Vagina (tissue), 2 donors: ENCODE results near the gene CCDC9B.

Experiments used
- POLR2A ChIP-seq, 2 donors: fragments of 450-650 bp; IDR thresholded peaks; one replicate each; pipeline ENCODE4 v1.6.1; 2017; ENCODE audit warnings: antibody characterized with exemption in 2 of 2, mild to moderate bottlenecking in 2 of 2, moderate library complexity in 2 of 2
- TF ChIP-seq, protein P1 (sequence below), 3 experiments: fragments of 450-650 bp in 2 of 3; fragments of 200-600 bp in 1 of 3; sonication (generic) in 1 of 3; IDR thresholded peaks; one replicate each; pipeline ENCODE4 v1.5.1; 2017 to 2019; ENCODE audit warnings: antibody characterized with exemption in 3 of 3, mild to moderate bottlenecking in 2 of 3, moderate library complexity in 2 of 3

DNA sequence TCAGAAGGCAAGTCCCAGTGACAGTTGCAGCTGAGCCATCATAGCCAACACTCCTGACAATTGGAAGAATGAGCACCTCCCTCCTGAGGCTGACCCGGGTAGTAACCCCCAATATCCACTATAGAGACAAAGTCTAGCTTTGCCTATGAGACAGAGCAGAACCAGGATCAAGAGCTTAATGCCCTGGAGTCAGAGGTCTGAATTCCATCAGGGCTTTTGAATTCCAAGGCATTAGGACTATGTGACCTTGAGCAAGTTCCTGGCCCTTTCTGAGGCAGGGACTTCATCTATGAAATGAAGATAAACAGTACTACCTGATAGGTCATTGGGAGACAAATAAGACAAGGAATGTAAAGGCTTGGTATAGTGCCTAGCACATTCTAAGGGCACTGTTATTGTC, 20.3 kb downstream of the CCDC9B start:
- TF ChIP-seq, protein P1, sequence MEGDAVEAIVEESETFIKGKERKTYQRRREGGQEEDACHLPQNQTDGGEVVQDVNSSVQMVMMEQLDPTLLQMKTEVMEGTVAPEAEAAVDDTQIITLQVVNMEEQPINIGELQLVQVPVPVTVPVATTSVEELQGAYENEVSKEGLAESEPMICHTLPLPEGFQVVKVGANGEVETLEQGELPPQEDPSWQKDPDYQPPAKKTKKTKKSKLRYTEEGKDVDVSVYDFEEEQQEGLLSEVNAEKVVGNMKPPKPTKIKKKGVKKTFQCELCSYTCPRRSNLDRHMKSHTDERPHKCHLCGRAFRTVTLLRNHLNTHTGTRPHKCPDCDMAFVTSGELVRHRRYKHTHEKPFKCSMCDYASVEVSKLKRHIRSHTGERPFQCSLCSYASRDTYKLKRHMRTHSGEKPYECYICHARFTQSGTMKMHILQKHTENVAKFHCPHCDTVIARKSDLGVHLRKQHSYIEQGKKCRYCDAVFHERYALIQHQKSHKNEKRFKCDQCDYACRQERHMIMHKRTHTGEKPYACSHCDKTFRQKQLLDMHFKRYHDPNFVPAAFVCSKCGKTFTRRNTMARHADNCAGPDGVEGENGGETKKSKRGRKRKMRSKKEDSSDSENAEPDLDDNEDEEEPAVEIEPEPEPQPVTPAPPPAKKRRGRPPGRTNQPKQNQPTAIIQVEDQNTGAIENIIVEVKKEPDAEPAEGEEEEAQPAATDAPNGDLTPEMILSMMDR (IDR thresholded peaks at IDR 0.05) = no peak
- no peak for TF ChIP-seq POLR2A (IDR thresholded peaks at IDR 0.05)
